ENCODE data around the gene PRAMEF18.
"Not testable (repeated sequence)": the region's sequence is repeated elsewhere in the genome, so short reads cannot be mapped to it uniquely, and the experiment has no call there.

PRAMEF18 gene, protein sequence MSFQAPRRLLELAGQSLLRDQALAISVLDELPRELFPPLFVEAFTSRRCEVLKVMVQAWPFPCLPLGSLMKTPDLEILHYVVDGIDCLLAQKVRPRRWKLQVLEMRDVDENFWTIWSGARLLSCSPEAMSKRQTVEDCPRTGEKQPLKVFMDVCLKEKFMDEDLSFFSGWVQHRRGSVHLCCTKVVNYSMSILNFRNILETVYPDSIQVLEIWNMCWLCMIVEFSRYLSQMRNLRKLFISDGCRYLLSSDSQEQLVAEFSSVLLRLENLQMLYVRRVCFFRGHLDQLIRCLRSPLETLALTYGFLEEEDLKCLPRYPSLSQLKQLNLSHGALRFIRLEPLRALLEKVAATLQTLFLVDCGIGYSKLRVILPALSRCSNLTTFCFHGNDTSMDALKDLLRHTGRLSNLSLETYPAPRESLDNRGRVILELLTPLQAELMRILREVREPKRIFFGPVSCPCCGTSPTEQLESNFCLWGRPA
- 0 reads per million in 3 donors for total RNA-seq

DNA sequence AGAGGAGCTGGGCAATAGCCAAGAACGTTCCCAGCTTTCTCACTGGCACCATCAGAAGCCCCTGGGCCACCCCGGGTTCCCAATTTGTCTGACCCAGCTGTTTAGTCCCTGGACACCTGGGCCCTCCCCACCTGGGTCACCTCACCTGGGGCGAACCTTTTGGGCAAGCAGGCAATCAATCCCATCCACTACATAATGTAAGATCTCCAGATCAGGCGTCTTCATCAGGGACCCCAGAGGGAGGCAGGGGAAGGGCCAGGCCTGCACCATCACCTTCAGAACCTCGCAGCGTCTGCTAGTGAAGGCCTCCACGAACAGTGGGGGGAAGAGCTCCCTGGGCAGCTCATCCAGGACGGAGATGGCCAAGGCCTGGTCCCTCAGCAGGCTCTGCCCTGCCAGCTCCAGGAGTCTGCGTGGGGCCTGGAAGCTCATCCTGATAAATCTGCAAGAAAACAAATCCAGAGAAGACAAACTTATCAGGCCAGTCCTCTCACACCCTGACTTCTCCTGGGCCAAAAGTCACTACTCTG, at the start of gene PRAMEF18:
Gene PRAMEF18 (minus strand): TSS at position 480 of the 530 bp plus-strand sequence. CDS start 48 bp downstream, at position 432.
- not testable (repeated sequence) for H3K4me3 ChIP-seq (ENCODE audit: insufficient read depth, low read depth, low read length, poor library complexity, severe bottlenecking); H3K9me3 ChIP-seq (ENCODE audit: control insufficient read depth, low read length); H3K27ac ChIP-seq (ENCODE audit: insufficient read depth, low read length, poor library complexity, severe bottlenecking); H3K4me1 ChIP-seq (ENCODE audit: control insufficient read depth, insufficient read depth, low read length, poor library complexity, severe bottlenecking); DNase-seq; H3K27me3 ChIP-seq (replicated peaks; ENCODE audit: control insufficient read depth, insufficient read depth, low read length, poor library complexity, severe bottlenecking); H3K36me3 ChIP-seq (ENCODE audit: control insufficient read depth, insufficient read depth, low read length)

DNA sequence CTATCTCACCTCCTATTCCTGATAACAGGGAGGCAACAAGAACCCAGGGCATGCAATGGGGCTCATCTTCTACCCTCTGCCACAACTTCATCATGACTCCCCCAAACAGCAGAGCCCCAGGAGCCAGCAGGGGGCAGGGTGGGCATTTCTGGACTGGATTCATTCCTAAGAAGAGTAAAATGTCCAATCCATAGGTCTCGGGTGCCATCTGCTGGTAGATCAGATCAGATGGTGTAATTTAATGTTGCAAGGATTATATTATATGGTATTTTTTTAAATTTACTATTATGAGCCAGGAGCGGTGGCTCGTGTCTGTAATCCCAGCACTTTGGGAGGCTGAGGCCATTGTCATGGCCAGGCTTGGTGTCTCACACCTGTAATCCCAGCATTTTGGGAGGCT, 39.2 kb upstream of the PRAMEF18 start:
- not testable (repeated sequence) for H3K36me3 ChIP-seq (ENCODE audit: control insufficient read depth, insufficient read depth, low read length); H3K4me1 ChIP-seq (ENCODE audit: control insufficient read depth, insufficient read depth, low read length, poor library complexity, severe bottlenecking); H3K9me3 ChIP-seq (ENCODE audit: control insufficient read depth, low read length); H3K27ac ChIP-seq (ENCODE audit: insufficient read depth, low read length, poor library complexity, severe bottlenecking); H3K27me3 ChIP-seq (replicated peaks; ENCODE audit: control insufficient read depth, insufficient read depth, low read length, poor library complexity, severe bottlenecking); DNase-seq; H3K4me3 ChIP-seq (ENCODE audit: insufficient read depth, low read depth, low read length, poor library complexity, severe bottlenecking)

DNA sequence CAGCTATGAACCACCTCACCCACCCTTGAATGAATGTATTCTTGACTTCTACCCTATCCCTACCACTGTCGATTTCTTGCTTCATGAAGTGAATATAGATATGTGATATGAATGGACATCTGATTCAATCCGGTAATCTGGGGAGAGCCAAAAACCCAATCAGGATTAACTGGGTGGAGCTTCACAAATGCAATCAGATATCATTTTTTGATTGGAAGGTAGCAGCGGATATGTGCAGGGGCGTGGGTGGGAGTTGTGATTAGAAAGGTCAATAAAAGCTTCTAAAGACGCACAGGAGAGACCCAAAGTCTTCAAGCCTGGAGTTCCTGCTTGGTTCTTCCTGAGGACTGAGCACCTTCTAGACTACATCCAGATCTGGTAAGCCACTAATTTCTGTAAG, 27.9 kb upstream of the PRAMEF18 start, which contains the start of gene PRAMEF5:
Gene PRAMEF5 (plus strand): TSS at position 301 of the 400 bp plus-strand sequence. CDS start 5,071 bp downstream, outside the sequence.
- not testable (repeated sequence) for H3K9me3 ChIP-seq (ENCODE audit: control insufficient read depth, low read length); H3K36me3 ChIP-seq (ENCODE audit: control insufficient read depth, insufficient read depth, low read length); H3K27me3 ChIP-seq (replicated peaks; ENCODE audit: control insufficient read depth, insufficient read depth, low read length, poor library complexity, severe bottlenecking); H3K4me3 ChIP-seq (ENCODE audit: insufficient read depth, low read depth, low read length, poor library complexity, severe bottlenecking); H3K4me1 ChIP-seq (ENCODE audit: control insufficient read depth, insufficient read depth, low read length, poor library complexity, severe bottlenecking); H3K27ac ChIP-seq (ENCODE audit: insufficient read depth, low read length, poor library complexity, severe bottlenecking); DNase-seq

DNA sequence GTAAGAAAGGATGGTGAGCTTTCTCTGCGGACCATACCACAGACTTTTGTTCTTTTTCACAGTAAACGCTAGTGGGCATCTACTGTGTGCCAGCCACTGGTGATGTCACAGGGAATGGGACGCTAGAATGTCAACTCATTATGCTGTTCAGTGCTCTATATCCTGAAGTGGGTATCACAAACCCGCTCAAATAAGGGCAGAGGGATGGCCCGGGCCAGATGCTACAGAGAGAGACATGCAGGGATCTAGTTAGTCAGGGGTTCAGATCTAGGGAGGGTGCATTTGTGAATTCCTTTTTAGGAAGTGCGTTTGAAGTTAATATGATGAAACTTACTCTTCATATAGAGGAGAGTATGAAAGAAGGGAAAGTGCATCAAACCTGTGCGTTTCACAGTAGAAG, 21.2 kb upstream of the PRAMEF18 start:
- DNase-seq; H3K9me3 ChIP-seq (ENCODE audit: control insufficient read depth, low read length); H3K27ac ChIP-seq (ENCODE audit: insufficient read depth, low read length, poor library complexity, severe bottlenecking); H3K27me3 ChIP-seq (replicated peaks; ENCODE audit: control insufficient read depth, insufficient read depth, low read length, poor library complexity, severe bottlenecking); H3K4me3 ChIP-seq (ENCODE audit: insufficient read depth, low read depth, low read length, poor library complexity, severe bottlenecking); H3K4me1 ChIP-seq (ENCODE audit: control insufficient read depth, insufficient read depth, low read length, poor library complexity, severe bottlenecking); H3K36me3 ChIP-seq (ENCODE audit: control insufficient read depth, insufficient read depth, low read length): not testable (repeated sequence)

DNA sequence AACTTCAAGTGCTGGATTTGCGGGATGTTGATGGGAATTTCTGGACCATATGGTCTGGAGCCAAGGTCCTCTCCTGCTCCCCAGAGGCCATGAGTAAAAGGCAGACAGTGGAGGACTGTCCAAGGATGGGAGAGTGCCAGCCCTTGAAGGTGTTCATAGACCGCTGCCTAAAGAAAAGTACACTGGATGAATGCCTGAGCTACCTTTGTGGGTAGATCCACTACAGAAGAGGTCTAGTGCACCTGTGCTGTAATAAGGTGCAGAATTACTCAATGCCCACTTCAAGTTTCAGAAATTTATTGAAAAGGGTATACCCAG, 20.6 kb upstream of the PRAMEF18 start:
- not testable (repeated sequence) for H3K36me3 ChIP-seq (ENCODE audit: control insufficient read depth, insufficient read depth, low read length); DNase-seq; H3K27me3 ChIP-seq (replicated peaks; ENCODE audit: control insufficient read depth, insufficient read depth, low read length, poor library complexity, severe bottlenecking); H3K4me1 ChIP-seq (ENCODE audit: control insufficient read depth, insufficient read depth, low read length, poor library complexity, severe bottlenecking); H3K27ac ChIP-seq (ENCODE audit: insufficient read depth, low read length, poor library complexity, severe bottlenecking); H3K9me3 ChIP-seq (ENCODE audit: control insufficient read depth, low read length); H3K4me3 ChIP-seq (ENCODE audit: insufficient read depth, low read depth, low read length, poor library complexity, severe bottlenecking)

DNA sequence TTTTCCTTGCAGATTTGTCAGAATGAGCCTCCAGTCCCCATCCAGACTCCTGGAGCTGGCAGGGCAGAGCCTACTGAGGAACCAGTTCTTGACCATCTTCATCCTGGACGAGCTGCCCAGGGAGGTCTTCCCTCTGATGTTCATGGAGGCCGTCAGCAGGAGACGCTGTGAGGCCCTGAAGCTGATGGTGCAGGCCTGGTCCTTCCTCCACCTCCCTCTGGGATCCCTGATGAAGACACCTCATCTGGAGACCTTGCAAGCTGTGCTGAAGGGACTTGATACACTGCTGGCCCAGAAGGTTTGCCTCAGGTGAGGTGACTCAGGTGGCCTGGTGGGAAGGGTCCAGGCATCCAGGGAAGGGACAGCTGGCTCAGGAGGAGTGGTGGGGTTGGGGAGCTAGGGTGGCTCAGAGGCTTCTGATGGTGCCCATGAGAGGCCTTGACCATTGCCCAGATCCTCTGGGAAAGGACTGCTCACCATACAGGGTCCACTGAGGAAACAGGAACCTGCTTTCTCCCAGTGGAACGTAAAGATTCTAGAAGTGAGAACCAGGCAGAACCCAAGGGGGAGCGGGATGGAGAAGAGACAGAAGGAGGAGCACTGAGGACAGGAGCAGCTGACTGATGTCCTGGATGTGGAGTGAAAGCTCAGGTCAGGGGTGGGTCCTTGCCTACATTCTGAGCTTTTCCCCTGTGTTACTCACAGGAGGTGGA, 20.0 kb upstream of the PRAMEF18 start:
- not testable (repeated sequence) for H3K27ac ChIP-seq (ENCODE audit: insufficient read depth, low read length, poor library complexity, severe bottlenecking); H3K4me1 ChIP-seq (ENCODE audit: control insufficient read depth, insufficient read depth, low read length, poor library complexity, severe bottlenecking); H3K9me3 ChIP-seq (ENCODE audit: control insufficient read depth, low read length); H3K4me3 ChIP-seq (ENCODE audit: insufficient read depth, low read depth, low read length, poor library complexity, severe bottlenecking); H3K27me3 ChIP-seq (replicated peaks; ENCODE audit: control insufficient read depth, insufficient read depth, low read length, poor library complexity, severe bottlenecking); H3K36me3 ChIP-seq (ENCODE audit: control insufficient read depth, insufficient read depth, low read length); DNase-seq

DNA sequence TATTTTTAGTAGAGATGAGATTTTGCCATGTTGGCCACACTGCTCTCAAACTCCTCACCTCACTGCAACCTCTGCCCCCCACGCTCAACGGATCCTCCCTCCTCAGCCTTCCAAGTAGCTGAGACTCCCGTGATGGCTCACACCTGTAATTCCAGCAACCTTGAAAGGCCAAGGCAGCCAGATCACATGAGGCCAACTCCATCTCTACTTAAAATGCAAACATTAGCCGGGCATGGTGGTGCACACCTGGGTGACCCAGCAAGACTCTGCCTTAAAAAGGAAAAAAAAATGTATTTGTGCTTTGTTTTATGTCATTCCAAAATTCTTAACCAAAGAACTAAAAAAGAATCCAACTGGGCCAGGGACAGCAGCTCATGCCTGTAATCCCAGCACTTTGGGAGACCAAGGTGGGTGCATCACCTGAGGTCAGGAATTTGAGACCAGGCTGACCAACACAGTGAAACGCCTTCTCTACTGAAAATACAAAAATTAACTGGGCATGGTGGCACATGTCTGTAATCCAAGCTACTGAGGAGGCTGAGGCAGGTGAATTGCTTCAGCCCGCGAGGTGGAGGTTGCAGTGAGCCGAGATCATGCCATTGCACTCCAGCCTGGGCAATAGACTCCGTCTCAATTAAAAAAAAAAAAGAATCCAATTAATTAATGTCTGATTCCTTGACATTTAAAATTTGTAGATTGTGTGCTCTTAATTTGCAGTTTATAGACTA, 17.7 kb upstream of the PRAMEF18 start:
- not testable (repeated sequence) for H3K4me1 ChIP-seq (ENCODE audit: control insufficient read depth, insufficient read depth, low read length, poor library complexity, severe bottlenecking); DNase-seq; H3K4me3 ChIP-seq (ENCODE audit: insufficient read depth, low read depth, low read length, poor library complexity, severe bottlenecking); H3K36me3 ChIP-seq (ENCODE audit: control insufficient read depth, insufficient read depth, low read length); H3K27ac ChIP-seq (ENCODE audit: insufficient read depth, low read length, poor library complexity, severe bottlenecking); H3K27me3 ChIP-seq (replicated peaks; ENCODE audit: control insufficient read depth, insufficient read depth, low read length, poor library complexity, severe bottlenecking); H3K9me3 ChIP-seq (ENCODE audit: control insufficient read depth, low read length)

DNA sequence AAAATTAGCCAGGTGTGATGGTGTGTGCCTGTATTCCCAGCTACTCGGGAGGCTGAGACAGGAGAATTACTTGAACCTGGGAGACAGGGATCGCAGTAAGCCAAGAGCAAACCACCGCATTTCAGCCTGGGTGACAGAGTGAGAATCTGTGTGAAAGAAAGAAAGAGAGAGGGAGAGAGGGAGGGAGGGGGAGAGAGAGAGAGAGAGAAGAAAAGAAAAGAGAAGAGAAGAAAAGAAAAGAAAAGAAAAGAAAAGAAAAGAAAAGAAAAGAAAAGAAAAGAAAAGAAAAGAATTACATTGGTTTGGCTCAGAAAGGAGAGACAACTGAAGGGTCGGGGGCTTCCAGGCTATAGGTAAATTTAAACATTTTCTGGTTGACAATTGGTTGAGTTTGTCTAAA, 13.7 kb upstream of the PRAMEF18 start:
- not testable (repeated sequence) for H3K4me1 ChIP-seq (ENCODE audit: control insufficient read depth, insufficient read depth, low read length, poor library complexity, severe bottlenecking); H3K36me3 ChIP-seq (ENCODE audit: control insufficient read depth, insufficient read depth, low read length); DNase-seq; H3K27ac ChIP-seq (ENCODE audit: insufficient read depth, low read length, poor library complexity, severe bottlenecking); H3K9me3 ChIP-seq (ENCODE audit: control insufficient read depth, low read length); H3K27me3 ChIP-seq (replicated peaks; ENCODE audit: control insufficient read depth, insufficient read depth, low read length, poor library complexity, severe bottlenecking); H3K4me3 ChIP-seq (ENCODE audit: insufficient read depth, low read depth, low read length, poor library complexity, severe bottlenecking)

DNA sequence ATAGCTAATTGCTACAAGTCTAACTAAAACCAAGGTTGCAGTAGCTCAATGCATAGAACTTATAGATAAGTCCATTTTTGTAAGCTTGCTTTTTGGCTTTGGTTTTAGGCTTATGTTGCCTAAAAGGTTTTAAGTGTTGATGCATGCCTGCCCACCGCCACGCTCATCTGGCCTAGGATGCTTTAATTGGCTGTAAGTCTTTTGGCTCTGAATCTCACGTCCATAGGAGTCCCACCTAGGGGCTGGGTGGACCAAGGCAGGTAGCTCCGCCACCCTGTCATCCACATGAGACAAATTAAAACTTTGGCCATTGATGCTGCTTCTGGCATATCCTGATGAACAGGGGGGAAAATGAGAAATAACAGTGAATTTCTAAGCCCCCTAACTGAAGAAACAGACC, 11.6 kb upstream of the PRAMEF18 start:
- not testable (repeated sequence) for H3K9me3 ChIP-seq (ENCODE audit: control insufficient read depth, low read length); DNase-seq; H3K4me3 ChIP-seq (ENCODE audit: insufficient read depth, low read depth, low read length, poor library complexity, severe bottlenecking)

More for the DNA sequence above, 11.6 kb upstream of the PRAMEF18 start:
- not testable (repeated sequence) for H3K36me3 ChIP-seq (ENCODE audit: control insufficient read depth, insufficient read depth, low read length); H3K27me3 ChIP-seq (replicated peaks; ENCODE audit: control insufficient read depth, insufficient read depth, low read length, poor library complexity, severe bottlenecking); H3K4me1 ChIP-seq (ENCODE audit: control insufficient read depth, insufficient read depth, low read length, poor library complexity, severe bottlenecking); H3K27ac ChIP-seq (ENCODE audit: insufficient read depth, low read length, poor library complexity, severe bottlenecking)

All from effector memory CD4-positive, alpha-beta T cell (primary cell).